ENCODE measurements around the gene MAN2B1. TPM values are rescaled to one million over a fixed set of nuclear protein-coding genes. Genes with fewer than 3 reads are reported as not detected.

MAN2B1 gene
- total RNA-seq, 4 donors from 2014 or later, result 51.9 to 84.2 (median 68.0) TPM

- no peak overlapping the region for H3K27ac ChIP-seq
- TF ChIP-seq POLR2A (IDR thresholded peaks at IDR 0.05), result no peak
- no peak for TF ChIP-seq CTCF (IDR thresholded peaks at IDR 0.05)
These were observed 29.0 kb upstream of the MAN2B1 start for GRCh38 chr19:12695514-12695913.

GRCh38 chr19:12695096-12695495 lies 28.6 kb upstream of the MAN2B1 start:
- Histone ChIP-seq H3K27ac (no peak overlapping the region), H3K36me3 (peaks cover 0 to 6% (median 0%) of the 10 kb centered on the region in 3 donors), H3K9me3 (no peaks in the 10 kb centered on the region), H3K27me3 (no peaks in the 10 kb centered on the region), H3K4me3 (no peak overlapping the region), H3K4me1 (peaks cover 0 to 15% (median 10%) of the 10 kb centered on the region in 4 donors)
- no peak for TF ChIP-seq CTCF (IDR thresholded peaks at IDR 0.05)
- no peak for TF ChIP-seq POLR2A (IDR thresholded peaks at IDR 0.05)
- DNase-seq, result no peak

More at GRCh38 chr19:12695514-12695913, 29.0 kb upstream of the MAN2B1 start:
- H3K36me3 ChIP-seq, result peaks cover 0 to 10% (median 0%) of the 10 kb centered on the region in 3 donors
- peaks cover 0 to 15% (median 10%) of the 10 kb centered on the region in 4 donors for H3K4me1 ChIP-seq
- no peaks in the 10 kb centered on the region for H3K9me3 ChIP-seq
- no peaks in the 10 kb centered on the region for H3K27me3 ChIP-seq
- no peak for DNase-seq
- H3K4me3 ChIP-seq, result peak overlapping the region; percentile 57 to 97 (median 80)

- Histone ChIP-seq H3K4me1 (peaks cover 0 to 15% (median 10%) of the 10 kb centered on the region in 4 donors), H3K4me3 (no peak overlapping the region), H3K36me3 (peaks cover 0 to 2% (median 0%) of the 10 kb centered on the region in 3 donors), H3K27ac (no peak overlapping the region), H3K9me3 (no peaks in the 10 kb centered on the region), H3K27me3 (no peaks in the 10 kb centered on the region)
- no peak for TF ChIP-seq CTCF (IDR thresholded peaks at IDR 0.05)
- no peak for TF ChIP-seq POLR2A (IDR thresholded peaks at IDR 0.05)
- DNase-seq, result no peak
These were observed 28.1 kb upstream of the MAN2B1 start for GRCh38 chr19:12694641-12695040.

GRCh38 chr19:12692960-12693359 lies 26.4 kb upstream of the MAN2B1 start:
- Histone ChIP-seq H3K27me3 (no peaks in the 10 kb centered on the region), H3K36me3 (no peaks in the 10 kb centered on the region), H3K9me3 (no peaks in the 10 kb centered on the region), H3K27ac (no peak overlapping the region), H3K4me3 (no peak overlapping the region), H3K4me1 (peaks cover 0 to 15% (median 10%) of the 10 kb centered on the region in 4 donors)
- TF ChIP-seq CTCF (IDR thresholded peaks at IDR 0.05) (no peak), POLR2A (IDR thresholded peaks at IDR 0.05) (no peak)
- no peak for DNase-seq

DNA sequence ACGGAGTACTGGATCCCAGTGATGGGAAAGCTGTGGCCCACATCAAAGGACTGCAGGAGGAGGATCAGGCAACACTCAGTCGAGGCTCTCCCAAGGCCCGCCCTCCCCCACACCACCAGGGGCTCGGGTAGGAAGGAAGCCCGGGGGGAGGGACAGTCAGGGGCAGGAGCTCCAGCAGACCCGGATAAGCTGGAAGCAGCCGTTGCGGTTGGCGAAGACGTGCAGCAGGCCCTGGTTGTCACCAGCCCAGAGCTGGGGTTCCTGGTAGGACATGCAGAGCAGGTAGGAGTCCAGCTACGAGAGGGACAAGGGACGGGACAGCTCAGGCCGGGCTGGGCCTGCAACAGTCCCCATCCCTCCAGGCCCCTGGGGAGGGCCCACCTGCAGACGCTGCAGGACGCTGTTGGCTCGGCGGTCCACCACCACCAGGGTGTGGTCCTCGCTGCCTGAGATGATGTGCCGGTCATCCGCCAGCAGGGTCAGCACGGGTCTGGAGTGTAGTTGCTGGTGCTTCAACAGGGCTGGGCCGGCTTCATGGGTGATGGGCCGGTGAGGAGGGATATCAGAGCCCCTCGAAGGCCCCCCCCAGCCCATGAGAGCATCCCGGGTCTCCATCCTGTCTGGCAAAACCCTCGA lies 23.2 kb upstream of the MAN2B1 start:
- H3K27me3 ChIP-seq, result no peaks in the 10 kb centered on the region
- no peak for TF ChIP-seq CTCF (IDR thresholded peaks at IDR 0.05)
- no peak for TF ChIP-seq POLR2A (IDR thresholded peaks at IDR 0.05)

More for the DNA sequence above, 23.2 kb upstream of the MAN2B1 start:
- Histone ChIP-seq H3K4me1 (peaks cover 0 to under 1% (median 0%) of the 10 kb centered on the region in 4 donors), H3K9me3 (no peaks in the 10 kb centered on the region), H3K4me3 (no peak overlapping the region), H3K27ac (no peak overlapping the region), H3K36me3 (no peaks in the 10 kb centered on the region)
- DNase-seq, result no peak

Data from Peyer's patch (tissue), 4 donors.